ENCODE data around the gene URAD. TPM values are rescaled to one million over a fixed set of nuclear protein-coding genes. Genes with fewer than 3 reads are reported as not detected.

Gene URAD
- total RNA-seq, 6 experiments from 2014 or later, result not detected

GRCh38 chr13:27991881-27992280 lies 3.4 kb upstream of the URAD start:
- peaks cover 34% of the 10 kb centered on the region for H3K27me3 Mint-ChIP-seq (ENCODE audit: insufficient read depth)
- H3K27ac Mint-ChIP-seq, result no peak overlapping the region
- H3K36me3 Mint-ChIP-seq (ENCODE audit: low read depth), result no peaks in the 10 kb centered on the region
- no peak for DNase-seq
- H3K4me1 Mint-ChIP-seq (ENCODE audit: low read depth), result no peaks in the 10 kb centered on the region
- no peaks in the 10 kb centered on the region for H3K9me3 Mint-ChIP-seq
- TF ChIP-seq CTCF (IDR thresholded peaks at IDR 0.05), result no peak
- no peak overlapping the region for H3K4me3 Mint-ChIP-seq

DNA sequence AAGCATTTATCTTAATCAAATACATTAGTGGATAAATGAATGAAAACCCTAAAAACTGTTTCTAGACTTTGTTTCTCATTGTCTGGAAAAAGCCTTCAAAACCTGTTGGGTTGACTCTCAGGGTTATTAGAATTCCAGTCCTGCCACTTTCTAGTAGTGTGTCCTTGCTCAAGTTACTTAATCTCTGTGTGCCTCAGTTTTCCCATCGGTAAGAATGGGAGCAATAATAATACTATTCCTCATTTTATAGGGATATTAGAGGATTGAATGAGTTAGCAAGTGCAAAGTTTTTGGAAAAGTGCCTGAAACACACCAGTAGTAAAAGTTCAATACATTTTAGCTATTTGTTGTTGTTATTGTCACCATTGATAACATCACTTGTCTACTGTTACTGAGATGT lies 2.9 kb downstream of the URAD start:
- peaks cover 47% of the 10 kb centered on the region for H3K27me3 Mint-ChIP-seq (ENCODE audit: insufficient read depth)

DNA sequence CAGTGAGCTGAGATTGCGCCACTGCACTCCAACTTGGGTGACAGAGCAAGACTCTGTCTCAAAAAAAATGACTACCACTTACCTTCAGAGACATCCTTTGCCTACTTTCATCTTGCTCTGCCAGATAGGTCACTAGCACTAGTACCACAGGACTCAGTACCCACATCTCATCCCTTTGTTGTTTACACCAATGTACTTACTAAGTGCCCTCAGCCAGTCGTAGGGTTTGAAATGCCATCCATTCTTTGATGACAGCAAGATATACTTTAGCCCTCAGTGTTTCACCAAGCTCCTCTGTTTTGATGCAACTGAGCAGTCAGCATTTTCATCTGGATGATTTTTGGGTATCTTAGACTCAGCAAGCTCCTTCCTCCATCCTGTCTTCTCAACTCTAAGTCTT lies 6.1 kb downstream of the URAD start:
- Mint-ChIP-seq H3K36me3 (ENCODE audit: low read depth) (no peaks in the 10 kb centered on the region), H3K4me3 (no peak overlapping the region), H3K4me1 (ENCODE audit: low read depth) (peaks cover 8% of the 10 kb centered on the region; the same call in 1 of the 2 replicates), H3K27ac (no peak overlapping the region), H3K27me3 (ENCODE audit: insufficient read depth) (peaks cover 56% of the 10 kb centered on the region), H3K9me3 (peaks cover 4% of the 10 kb centered on the region; the same call in 1 of the 2 replicates)
- DNase-seq, result no peak
- no peak for TF ChIP-seq CTCF (IDR thresholded peaks at IDR 0.05)

More for the DNA sequence above, 2.9 kb downstream of the URAD start:
- H3K27ac Mint-ChIP-seq, result no peak overlapping the region
- no peaks in the 10 kb centered on the region for H3K9me3 Mint-ChIP-seq
- H3K4me3 Mint-ChIP-seq, result no peak overlapping the region
- no peak for DNase-seq
- no peaks in the 10 kb centered on the region for H3K4me1 Mint-ChIP-seq (ENCODE audit: low read depth)
- no peaks in the 10 kb centered on the region for H3K36me3 Mint-ChIP-seq (ENCODE audit: low read depth)
- TF ChIP-seq CTCF (IDR thresholded peaks at IDR 0.05), result no peak

DNA sequence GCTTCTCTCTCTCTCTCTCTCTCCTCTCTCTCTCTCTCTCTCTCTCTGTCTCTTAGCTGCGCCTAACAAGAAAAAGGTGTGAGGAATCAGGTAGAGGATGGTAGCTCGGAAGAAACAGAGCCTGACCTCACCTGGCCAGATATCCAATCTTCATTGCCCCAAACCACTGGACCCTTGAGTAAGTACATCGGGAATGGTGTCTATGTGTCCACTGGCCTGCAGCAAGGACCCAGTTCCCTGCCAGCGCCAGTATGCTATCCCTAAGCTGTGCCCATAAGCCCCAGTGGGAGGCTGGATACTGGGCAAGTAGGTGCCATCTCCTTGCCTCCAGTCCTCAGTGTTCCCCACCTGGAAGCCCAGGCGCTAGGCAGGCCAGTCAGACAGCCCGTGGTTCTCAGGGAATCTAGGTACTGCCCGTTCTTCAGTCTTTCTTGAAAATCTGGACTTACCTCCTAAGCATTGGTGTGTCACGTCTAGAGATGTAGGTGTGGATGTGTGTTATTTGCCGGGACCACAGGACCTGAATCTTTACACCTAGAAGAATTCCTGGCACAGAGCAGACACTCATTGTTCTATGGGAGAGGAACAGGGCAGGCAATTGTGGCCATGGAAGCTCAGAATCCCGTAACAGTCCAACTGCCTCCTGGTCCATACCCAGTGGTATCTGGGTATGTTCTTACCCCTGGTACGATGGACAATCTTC lies 7.3 kb downstream of the URAD start:
- H3K9me3 Mint-ChIP-seq, result peaks cover 4% of the 10 kb centered on the region; the same call in 1 of the 2 replicates
- H3K27ac Mint-ChIP-seq, result no peak overlapping the region
- H3K4me1 Mint-ChIP-seq (ENCODE audit: low read depth), result peaks cover 8% of the 10 kb centered on the region; the same call in 1 of the 2 replicates
- no peak for DNase-seq
- H3K36me3 Mint-ChIP-seq (ENCODE audit: low read depth), result no peaks in the 10 kb centered on the region
- H3K4me3 Mint-ChIP-seq, result no peak overlapping the region
- no peak for TF ChIP-seq CTCF (IDR thresholded peaks at IDR 0.05)
- H3K27me3 Mint-ChIP-seq (ENCODE audit: insufficient read depth), result peaks cover 55% of the 10 kb centered on the region

DNA sequence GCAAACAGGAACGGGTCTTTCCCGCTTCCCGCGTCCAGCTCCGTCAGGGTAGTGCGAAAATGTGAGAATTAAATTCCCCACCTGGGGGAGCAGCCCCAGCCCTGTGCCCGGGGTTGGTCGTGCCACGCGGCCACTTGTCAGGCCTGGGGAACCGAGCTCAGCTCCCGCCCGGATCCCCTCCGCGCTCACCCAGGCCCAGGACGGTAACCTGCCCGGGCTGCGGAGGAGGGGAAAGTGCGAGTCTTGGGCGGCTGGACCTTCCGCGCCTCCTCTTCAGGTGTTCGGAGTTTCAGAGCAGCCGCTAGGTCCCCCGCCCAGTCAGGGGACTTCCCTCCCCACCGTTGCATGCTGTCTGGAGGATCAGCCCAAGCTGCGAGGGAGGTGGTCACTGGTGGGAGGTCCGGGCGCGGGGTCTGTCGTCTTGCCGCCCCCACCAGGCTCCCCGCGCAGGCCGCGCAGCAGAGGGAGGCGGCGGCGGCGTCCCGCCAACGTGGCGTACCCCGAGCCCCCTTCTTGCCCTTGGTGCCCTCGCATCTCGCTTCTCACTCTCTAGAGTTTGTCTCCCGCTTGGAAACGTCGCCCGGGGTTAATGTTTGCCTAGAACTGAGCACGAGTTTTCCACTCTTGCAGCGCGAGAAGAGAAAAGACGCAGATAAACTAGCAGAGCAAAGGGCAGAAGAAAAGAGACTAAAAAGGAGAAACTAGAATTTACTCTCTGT lies 8.1 kb downstream of the URAD start:
- H3K4me3 Mint-ChIP-seq, result no peak overlapping the region
- no peak for TF ChIP-seq CTCF (IDR thresholded peaks at IDR 0.05)
- H3K36me3 Mint-ChIP-seq (ENCODE audit: low read depth), result no peaks in the 10 kb centered on the region
- no peak for DNase-seq
- peaks cover 59% of the 10 kb centered on the region for H3K27me3 Mint-ChIP-seq (ENCODE audit: insufficient read depth)
- peaks cover 4% of the 10 kb centered on the region; the same call in 1 of the 2 replicates for H3K9me3 Mint-ChIP-seq
- H3K27ac Mint-ChIP-seq, result no peak overlapping the region
- H3K4me1 Mint-ChIP-seq (ENCODE audit: low read depth), result peaks cover 8% of the 10 kb centered on the region; the same call in 1 of the 2 replicates

Data from HFFc6 (cell line).